ENCODE results near the gene GNAI1. TPM values are rescaled to one million over a fixed set of nuclear protein-coding genes. Genes with fewer than 3 reads are reported as not detected.

GNAI1 gene
- total RNA-seq, 2 experiments from 2014 or later = not detected

- POLR2A ChIA-PET = no interaction called here
- Mint-ChIP-seq H3K4me1 (ENCODE audit: low read depth) (no peaks in the 10 kb centered on the region), H3K36me3 (ENCODE audit: low read depth) (no peaks in the 10 kb centered on the region), H3K27me3 (ENCODE audit: low read depth) (no peaks in the 10 kb centered on the region), H3K9me3 (ENCODE audit: insufficient read depth) (no peaks in the 10 kb centered on the region), H3K27ac (no peak overlapping the region), H3K4me3 (no peak overlapping the region)
- ATAC-seq (no peak), DNase-seq (no peak)
- CTCF ChIA-PET = no interaction called here
Measured at GRCh38 chr7:80199051-80199450, 64.4 kb downstream of the GNAI1 start.

GRCh38 chr7:80204454-80204853 lies 69.8 kb downstream of the GNAI1 start:
- Mint-ChIP-seq H3K27ac (no peak overlapping the region), H3K9me3 (ENCODE audit: insufficient read depth) (no peaks in the 10 kb centered on the region), H3K36me3 (ENCODE audit: low read depth) (no peaks in the 10 kb centered on the region), H3K27me3 (ENCODE audit: low read depth) (no peaks in the 10 kb centered on the region), H3K4me1 (ENCODE audit: low read depth) (peaks cover 5% of the 10 kb centered on the region), H3K4me3 (no peak overlapping the region)
- ChIA-PET CTCF (no interaction called here), POLR2A (no interaction called here)
- ATAC-seq (no peak), DNase-seq (no peak)

DNA sequence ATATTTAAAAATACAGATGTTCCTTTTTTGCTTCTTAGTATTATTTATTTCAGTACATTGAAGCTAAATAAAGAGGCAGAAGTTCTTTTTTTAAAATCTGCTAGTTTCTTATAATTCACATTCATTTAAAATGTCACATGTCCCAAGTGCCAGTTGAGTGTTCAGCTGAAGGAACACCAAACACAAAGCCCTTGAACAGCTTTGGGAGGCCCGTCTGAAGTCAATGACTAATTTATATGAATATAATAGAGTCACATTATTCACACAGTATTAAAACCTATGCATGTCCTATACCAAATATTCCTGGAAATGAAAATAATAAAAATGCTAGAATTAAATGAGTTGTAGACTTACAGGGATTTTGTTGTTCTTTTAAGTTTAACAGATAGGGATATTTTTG lies 70.3 kb downstream of the GNAI1 start:
- Mint-ChIP-seq H3K27ac (no peak overlapping the region), H3K36me3 (ENCODE audit: low read depth) (no peaks in the 10 kb centered on the region), H3K4me3 (no peak overlapping the region), H3K4me1 (ENCODE audit: low read depth) (peaks cover 5% of the 10 kb centered on the region), H3K9me3 (ENCODE audit: insufficient read depth) (no peaks in the 10 kb centered on the region), H3K27me3 (ENCODE audit: low read depth) (no peaks in the 10 kb centered on the region)
- ATAC-seq (no peak), DNase-seq (no peak)
- ChIA-PET CTCF (no interaction called here), POLR2A (no interaction called here)

- Mint-ChIP-seq H3K4me1 (ENCODE audit: low read depth) (peaks cover 5% of the 10 kb centered on the region), H3K27me3 (ENCODE audit: low read depth) (no peaks in the 10 kb centered on the region), H3K27ac (no peak overlapping the region), H3K9me3 (ENCODE audit: insufficient read depth) (no peaks in the 10 kb centered on the region), H3K4me3 (no peak overlapping the region), H3K36me3 (ENCODE audit: low read depth) (no peaks in the 10 kb centered on the region)
- CTCF ChIA-PET = no interaction called here
- no peak for ATAC-seq
- POLR2A ChIA-PET = no interaction called here
- DNase-seq = no peak
Measured at GRCh38 chr7:80206763-80207162, 72.1 kb downstream of the GNAI1 start.

- ATAC-seq (no peak), DNase-seq (no peak)
- H3K36me3 Mint-ChIP-seq (ENCODE audit: low read depth) = no peaks in the 10 kb centered on the region
- H3K4me3 Mint-ChIP-seq = no peak overlapping the region
- H3K27ac Mint-ChIP-seq = no peak overlapping the region
- ChIA-PET CTCF (no interaction called here), POLR2A (no interaction called here)
- no peaks in the 10 kb centered on the region for H3K27me3 Mint-ChIP-seq (ENCODE audit: low read depth)
- no peaks in the 10 kb centered on the region for H3K9me3 Mint-ChIP-seq (ENCODE audit: insufficient read depth)
- H3K4me1 Mint-ChIP-seq (ENCODE audit: low read depth) = peaks cover 5% of the 10 kb centered on the region
Measured at GRCh38 chr7:80207501-80207900, 72.9 kb downstream of the GNAI1 start.

- ChIA-PET POLR2A (no interaction called here), CTCF (interaction anchor here (0.9 kb wide), 1 partner anchor 130 kb away, joined by 4 read pairs; no protein-coding TSS in a partner anchor)
- no peak for DNase-seq
- Mint-ChIP-seq H3K27me3 (ENCODE audit: low read depth) (no peaks in the 10 kb centered on the region), H3K4me3 (no peak overlapping the region), H3K27ac (no peak overlapping the region), H3K4me1 (ENCODE audit: low read depth) (peaks cover 5% of the 10 kb centered on the region), H3K9me3 (ENCODE audit: insufficient read depth) (no peaks in the 10 kb centered on the region), H3K36me3 (ENCODE audit: low read depth) (no peaks in the 10 kb centered on the region)
- no peak for ATAC-seq
Measured at GRCh38 chr7:80208700-80209099, 74.1 kb downstream of the GNAI1 start.

DNA sequence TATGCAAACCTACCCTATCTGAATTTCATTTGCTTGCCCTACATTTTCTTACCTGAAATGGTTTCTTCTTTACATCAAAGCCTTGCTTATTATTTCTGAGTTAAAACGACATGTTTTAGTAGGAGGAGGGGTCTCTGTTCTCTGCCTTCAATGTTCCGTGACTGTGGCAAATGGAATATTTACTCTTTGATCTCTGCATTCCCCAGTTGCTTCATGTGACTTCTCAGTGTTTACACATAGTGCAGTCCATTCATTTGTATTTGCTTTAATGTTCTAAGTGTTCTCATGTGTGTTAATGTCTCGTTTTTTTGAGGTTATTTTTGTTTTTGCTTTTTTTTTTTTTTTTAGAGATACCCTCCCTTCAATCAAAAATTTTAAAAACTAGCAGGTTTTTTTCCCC lies 75.8 kb downstream of the GNAI1 start:
- Mint-ChIP-seq H3K27me3 (ENCODE audit: low read depth) (no peaks in the 10 kb centered on the region), H3K36me3 (ENCODE audit: low read depth) (no peaks in the 10 kb centered on the region), H3K9me3 (ENCODE audit: insufficient read depth) (no peaks in the 10 kb centered on the region), H3K4me1 (ENCODE audit: low read depth) (peaks cover 5% of the 10 kb centered on the region), H3K27ac (no peak overlapping the region), H3K4me3 (no peak overlapping the region)
- DNase-seq = no peak
- no peak for ATAC-seq
- ChIA-PET POLR2A (no interaction called here), CTCF (no interaction called here)

DNA sequence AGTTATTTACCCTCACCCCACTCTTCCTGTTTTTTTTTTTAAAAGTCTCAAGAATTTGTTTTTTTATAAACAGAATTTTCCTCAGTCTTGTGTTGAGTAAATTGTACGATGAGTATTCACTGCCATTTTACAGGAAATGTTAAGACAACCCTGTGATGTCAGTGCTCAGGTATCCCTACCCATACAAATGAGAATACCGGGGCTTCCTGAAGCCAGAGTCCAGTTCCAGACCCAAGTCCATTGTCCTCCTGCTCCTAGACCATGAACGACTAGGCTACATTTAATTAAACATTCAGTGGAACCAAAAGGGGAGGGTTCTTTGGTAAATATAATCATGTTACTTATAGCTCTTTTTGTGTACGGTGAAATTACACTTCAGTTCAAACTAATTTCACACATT lies 79.2 kb downstream of the GNAI1 start:
- POLR2A ChIA-PET = no interaction called here
- H3K4me3 Mint-ChIP-seq = no peak overlapping the region
- no peaks in the 10 kb centered on the region for H3K9me3 Mint-ChIP-seq (ENCODE audit: insufficient read depth)
- DNase-seq (no peak), ATAC-seq (no peak)
- no peaks in the 10 kb centered on the region for H3K36me3 Mint-ChIP-seq (ENCODE audit: low read depth)
- CTCF ChIA-PET = interaction anchor here (0.8 kb wide), 1 partner anchor 63 kb away, joined by 3 read pairs; no protein-coding TSS in a partner anchor
- no peaks in the 10 kb centered on the region for H3K27me3 Mint-ChIP-seq (ENCODE audit: low read depth)
- H3K27ac Mint-ChIP-seq = no peak overlapping the region
- H3K4me1 Mint-ChIP-seq (ENCODE audit: low read depth) = no peaks in the 10 kb centered on the region

- Mint-ChIP-seq H3K4me3 (no peak overlapping the region), H3K9me3 (ENCODE audit: insufficient read depth) (no peaks in the 10 kb centered on the region), H3K27ac (no peak overlapping the region), H3K27me3 (ENCODE audit: low read depth) (no peaks in the 10 kb centered on the region), H3K4me1 (ENCODE audit: low read depth) (no peaks in the 10 kb centered on the region), H3K36me3 (ENCODE audit: low read depth) (no peaks in the 10 kb centered on the region)
- ChIA-PET POLR2A (no interaction called here), CTCF (no interaction called here)
- no peak for DNase-seq
- no peak for ATAC-seq
Measured at GRCh38 chr7:80215734-80216133, 81.1 kb downstream of the GNAI1 start.

GRCh38 chr7:80216996-80217842 lies 82.6 kb downstream of the GNAI1 start:
- H3K4me1 Mint-ChIP-seq (ENCODE audit: low read depth) = no peaks in the 10 kb centered on the region
- no peaks in the 10 kb centered on the region for H3K9me3 Mint-ChIP-seq (ENCODE audit: insufficient read depth)
- H3K27ac Mint-ChIP-seq = no peak overlapping the region
- ChIA-PET CTCF (no interaction called here), POLR2A (no interaction called here)
- no peaks in the 10 kb centered on the region for H3K36me3 Mint-ChIP-seq (ENCODE audit: low read depth)
- DNase-seq (no peak), ATAC-seq (no peak)
- H3K4me3 Mint-ChIP-seq = no peak overlapping the region
- H3K27me3 Mint-ChIP-seq (ENCODE audit: low read depth) = no peaks in the 10 kb centered on the region

- Mint-ChIP-seq H3K27me3 (ENCODE audit: low read depth) (no peaks in the 10 kb centered on the region), H3K9me3 (ENCODE audit: insufficient read depth) (no peaks in the 10 kb centered on the region), H3K36me3 (ENCODE audit: low read depth) (no peaks in the 10 kb centered on the region), H3K27ac (no peak overlapping the region), H3K4me1 (ENCODE audit: low read depth) (no peaks in the 10 kb centered on the region), H3K4me3 (no peak overlapping the region)
- ChIA-PET CTCF (no interaction called here), POLR2A (interaction anchor here (0.7 kb wide), 1 partner anchor 307 kb away, joined by 5 read pairs; no protein-coding TSS in a partner anchor)
- ATAC-seq (no peak), DNase-seq (no peak)
Measured at GRCh38 chr7:80218723-80219122, 84.1 kb downstream of the GNAI1 start.

DNA sequence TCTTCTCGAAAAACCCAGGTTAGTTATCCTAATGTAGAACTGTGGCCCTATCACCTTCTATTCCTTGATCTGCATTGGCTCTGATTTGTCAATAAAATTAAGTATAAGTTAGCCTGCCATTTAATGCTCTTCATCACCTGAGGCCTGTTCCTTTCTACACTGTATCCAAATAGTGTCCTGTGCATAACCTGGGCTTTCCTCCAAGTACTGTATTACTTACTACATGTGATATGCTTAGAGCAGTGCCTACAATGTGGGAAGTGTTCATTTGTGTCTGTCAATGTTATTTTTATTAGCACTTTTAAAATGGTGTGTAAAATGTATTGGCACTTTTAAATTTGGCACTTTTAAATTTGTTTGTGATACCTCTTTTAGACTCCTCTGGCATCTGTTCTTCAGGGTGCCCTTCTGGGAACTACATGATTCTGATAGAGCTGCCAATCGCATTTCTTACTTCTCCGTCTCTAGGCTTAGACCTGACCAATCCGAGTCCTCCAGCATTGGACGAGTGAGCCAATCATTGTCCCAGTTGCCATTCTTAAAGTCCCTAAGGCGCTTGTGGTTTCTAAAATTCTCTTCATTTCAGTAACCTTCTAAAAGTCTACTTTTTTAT lies 85.5 kb downstream of the GNAI1 start:
- no peaks in the 10 kb centered on the region for H3K4me1 Mint-ChIP-seq (ENCODE audit: low read depth)
- ATAC-seq = no peak
- H3K36me3 Mint-ChIP-seq (ENCODE audit: low read depth) = no peaks in the 10 kb centered on the region
- POLR2A ChIA-PET = no interaction called here
- no peaks in the 10 kb centered on the region for H3K27me3 Mint-ChIP-seq (ENCODE audit: low read depth)
- no peak overlapping the region for H3K27ac Mint-ChIP-seq
- H3K4me3 Mint-ChIP-seq = no peak overlapping the region
- CTCF ChIA-PET = no interaction called here
- no peaks in the 10 kb centered on the region for H3K9me3 Mint-ChIP-seq (ENCODE audit: insufficient read depth)
- no peak for DNase-seq

Measured in activated CD8-positive, alpha-beta T cell treated with anti-CD3 and anti-CD28 coated beads, Interleukin-2, amount 10 ng/mL, durations not matched to agents 7 days and 5 days (primary cell).